BJ (cell line): ENCODE measurements around the gene KCTD11. TPM values are rescaled to one million over a fixed set of nuclear protein-coding genes. Genes with fewer than 3 reads are reported as not detected.
"Not testable (repeated sequence)": the region's sequence is repeated elsewhere in the genome, so short reads cannot be mapped to it uniquely, and the experiment has no call there.

ENCODE experiments used
- CTCF ChIA-PET: fragments of 350-600 bp; formaldehyde crosslinking; extraction: SDS; loops from one replicate; lab custom pipeline; 2021; ENCODE audit warnings: antibody characterized with exemption, inconsistent platforms; lab: Yijun Ruan, JAX
- POLR2A ChIA-PET: fragments of 300-600 bp; sonication (Branson Sonifier 250); formaldehyde crosslinking; extraction: SDS; loops from one replicate; lab custom pipeline; 2021; ENCODE audit warnings: antibody characterized with exemption; lab: Charles Lee
- DNase-seq: peaks from one replicate; pipeline ENCODE4 v3.0.0-alpha.2; 2011; ENCODE audit warnings: low read depth
- H3K27me3 ChIP-seq: 2 replicates; pipeline ENCODE4 v1.6.0; 2011; ENCODE audit warnings: low read length; ENCODE audit not compliant: control insufficient read depth, insufficient read depth
- H3K36me3 ChIP-seq: 2 replicates; pipeline ENCODE4 v1.5.1; 2011; ENCODE audit warnings: low read length; ENCODE audit not compliant: control insufficient read depth, insufficient read depth
- H3K4me3 ChIP-seq: 2 replicates; pipeline ENCODE4 v1.5.1; 2011; ENCODE audit warnings: low read depth, mild to moderate bottlenecking, control low read depth, low read length
- CTCF ChIP-seq: IDR thresholded peaks from 2 replicates; pipeline ENCODE4 v1.5.1; 2011; ENCODE audit warnings: low read depth, mild to moderate bottlenecking, control low read depth, inconsistent platforms, low read length, moderate library complexity; ENCODE audit not compliant: insufficient read depth
- polyA plus RNA-seq: library from polyadenylated mRNA; depleted of rRNA; stranded (reverse); fragments of >200 nt; gene quantifications from 2 replicates; pipeline ENCODE4 v1.2.3, GENCODE V29; 2011

Gene KCTD11
- polyA plus RNA-seq, 1 experiment = 19.8 TPM

- ChIA-PET POLR2A (no interaction called here), CTCF (interaction anchor here (1.3 to 3.3 kb wide), 2 partner anchors 12 to 109 kb away, joined by 4 to 24 read pairs; no protein-coding TSS in a partner anchor)
- no peaks in the 10 kb centered on the region for H3K36me3 ChIP-seq
- H3K27me3 ChIP-seq = no peaks in the 10 kb centered on the region
- H3K4me3 ChIP-seq = no peak overlapping the region
- no peak for TF ChIP-seq CTCF
- no peak for DNase-seq
Measured at GRCh38 chr17:7357381-7357780, 5.4 kb downstream of the KCTD11 start.

DNA sequence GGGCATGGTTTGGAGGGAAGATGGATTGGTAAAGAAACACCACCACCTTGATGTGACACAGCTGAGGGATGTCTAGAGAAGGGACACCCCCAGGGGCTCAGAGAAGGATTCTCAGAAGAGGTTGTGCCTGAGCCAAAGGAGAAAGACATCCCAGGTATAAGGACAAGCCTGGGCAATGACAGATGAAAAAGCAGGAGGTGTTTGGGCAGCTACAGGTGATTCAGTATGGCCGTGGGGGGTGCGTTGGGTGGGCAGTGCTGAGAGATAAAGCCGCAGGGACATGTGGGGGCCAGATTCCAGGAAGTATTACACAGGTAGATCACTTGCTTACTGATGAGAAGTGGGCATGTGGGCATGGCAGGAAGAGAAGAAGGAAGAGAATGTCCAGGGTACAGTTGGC, 9.9 kb downstream of the KCTD11 start:
- CTCF ChIA-PET = no interaction called here
- H3K27me3 ChIP-seq = no peaks in the 10 kb centered on the region
- no peak overlapping the region for H3K4me3 ChIP-seq
- DNase-seq = no peak
- no peaks in the 10 kb centered on the region for H3K36me3 ChIP-seq
- no peak for TF ChIP-seq CTCF
- POLR2A ChIA-PET = no interaction called here

GRCh38 chr17:7363311-7363710, 11.3 kb downstream of the KCTD11 start:
- Histone ChIP-seq H3K27me3 (no peaks in the 10 kb centered on the region), H3K36me3 (no peaks in the 10 kb centered on the region), H3K4me3 (no peak overlapping the region)
- no peak for DNase-seq
- TF ChIP-seq CTCF = no peak
- ChIA-PET CTCF (interaction anchor here (1.0 kb wide), 1 partner anchor 9 kb away, joined by 5 read pairs; the partner anchor contains the start of gene TMEM95), POLR2A (no interaction called here)

GRCh38 chr17:7365963-7366362, 14.0 kb downstream of the KCTD11 start:
- CTCF ChIA-PET = interaction anchor here (1.9 kb wide), 1 partner anchor 11 kb away, joined by 7 read pairs; the partner anchor contains the start of gene TMEM95
- H3K36me3 ChIP-seq, POLR2A ChIA-PET, DNase-seq, H3K4me3 ChIP-seq, H3K27me3 ChIP-seq: not testable (repeated sequence)

- no peak for TF ChIP-seq CTCF
- ChIA-PET POLR2A (no interaction called here), CTCF (interaction anchor here (5.0 kb wide), 1 partner anchor 11 kb away, joined by 24 read pairs; the partner anchor contains the start of gene TMEM95)
- H3K4me3 ChIP-seq = no peak overlapping the region
- no peaks in the 10 kb centered on the region for H3K36me3 ChIP-seq
- peaks cover 6% of the 10 kb centered on the region for H3K27me3 ChIP-seq
- DNase-seq = no peak
Measured at GRCh38 chr17:7367083-7367482, 15.1 kb downstream of the KCTD11 start.

DNA sequence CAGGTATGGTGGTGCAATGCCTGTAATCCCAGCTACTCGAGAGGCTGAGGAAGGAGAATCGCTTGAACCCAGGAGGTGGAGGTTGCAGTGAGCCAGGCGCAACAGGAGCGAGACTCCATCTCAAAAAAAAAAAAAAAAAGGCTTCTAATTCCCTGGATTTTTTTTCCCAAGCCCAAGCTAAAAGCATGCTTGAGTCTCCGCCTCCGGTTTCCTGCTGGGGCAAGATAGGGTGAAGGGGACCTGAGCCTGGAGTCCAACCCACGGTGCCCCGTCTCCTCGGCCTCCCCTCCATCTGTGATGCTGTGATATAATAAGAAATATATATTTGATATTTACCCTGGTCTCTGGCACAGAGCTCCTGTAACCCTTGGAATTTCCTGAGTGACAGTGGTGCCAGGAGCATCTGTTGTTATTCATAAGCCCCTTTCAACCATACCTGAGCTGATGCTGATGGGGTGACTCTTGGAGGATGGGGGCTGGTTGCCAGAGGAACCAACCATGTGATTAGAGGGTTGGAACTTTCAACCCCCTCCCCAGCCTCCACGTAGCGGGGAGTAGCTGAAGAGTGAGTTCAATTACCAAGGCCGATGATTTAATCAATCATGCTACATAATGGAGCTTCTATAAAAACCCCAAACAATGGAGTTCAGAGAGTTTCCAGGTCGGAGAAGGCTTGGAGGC, 16.1 kb downstream of the KCTD11 start:
- no peak for DNase-seq
- no peak for TF ChIP-seq CTCF
- CTCF ChIA-PET = interaction anchor here (0.7 to 5.0 kb wide), 2 partner anchors 12 to 193 kb away, joined by 4 to 24 read pairs; partner anchors contain the start of genes SENP3 and TMEM95
- Histone ChIP-seq H3K4me3 (no peak overlapping the region), H3K36me3 (no peaks in the 10 kb centered on the region), H3K27me3 (peaks cover 6% of the 10 kb centered on the region)
- POLR2A ChIA-PET = no interaction called here

DNA sequence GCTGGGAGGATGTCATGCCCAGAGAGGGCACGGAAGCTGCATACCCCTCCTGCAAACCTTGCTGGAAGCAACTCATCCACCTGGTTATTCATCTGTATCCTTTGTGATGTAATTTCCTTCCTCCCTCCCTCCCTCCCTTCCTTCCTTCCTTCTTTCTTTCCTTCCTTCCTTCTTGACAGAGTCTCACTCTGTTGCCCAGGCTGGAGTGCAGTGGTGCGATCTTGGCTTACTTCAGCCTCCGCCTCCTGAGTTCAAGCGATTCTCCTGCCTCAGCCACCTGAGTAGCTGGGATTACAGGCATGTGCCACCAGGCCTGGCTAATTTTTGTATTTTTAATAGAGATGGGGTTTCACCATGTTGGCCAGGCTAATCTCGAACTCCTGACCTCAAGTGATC, 16.6 kb downstream of the KCTD11 start:
- H3K4me3 ChIP-seq, H3K36me3 ChIP-seq, DNase-seq, POLR2A ChIA-PET, H3K27me3 ChIP-seq: not testable (repeated sequence)
- CTCF ChIA-PET = interaction anchor here (5.0 kb wide), 1 partner anchor 12 kb away, joined by 24 read pairs; the partner anchor contains the start of gene TMEM95
